ENCODE data around the gene HID1.

GRCh38 chr17:74977802-74978201 lies 5.2 kb upstream of the HID1 start:
- TF ChIP-seq ZNF384 (IDR thresholded peaks at IDR 0.05): no peak
- TF ChIP-seq FOXA1 (IDR thresholded peaks at IDR 0.05): no peak
- TF ChIP-seq LEF1 (IDR thresholded peaks at IDR 0.05; ENCODE audit: borderline replicate concordance): no peak
- TF ChIP-seq BHLHE40 (IDR thresholded peaks at IDR 0.05; ENCODE audit: borderline replicate concordance): no peak
- no peak for TF ChIP-seq NFRKB (IDR thresholded peaks at IDR 0.05)
- no peak for TF ChIP-seq HDGF (IDR thresholded peaks at IDR 0.05; ENCODE audit: borderline replicate concordance)
- TF ChIP-seq SP1 (IDR thresholded peaks at IDR 0.05): no peak
